Ascending aorta (tissue), 2 donors: Measurements from ENCODE around the gene RSRC1. TPM values are rescaled to one million over a fixed set of nuclear protein-coding genes. Genes with fewer than 3 reads are reported as not detected.

Experiments
- DNase-seq, 2 donors: peaks; one replicate each; pipeline ENCODE4 v3.0.0-alpha.2; 2019; ENCODE audit warnings: low spot score in 2 of 2
- H3K27ac ChIP-seq, 2 donors: fragments of 200-600 bp; sonication (generic); one replicate each; pipeline ENCODE4 v1.5.1; 2016 to 2017; ENCODE audit warnings: mild to moderate bottlenecking in 1 of 2
- H3K27me3 ChIP-seq: fragments of 200-600 bp; sonication (generic); one replicate; pipeline ENCODE4 v1.5.1; 2017
- H3K36me3 ChIP-seq, 2 donors: fragments of 200-600 bp; sonication (generic); one replicate each; pipeline ENCODE4 v1.5.1; 2016
- H3K4me1 ChIP-seq, 2 donors: fragments of 200-600 bp; sonication (generic); one replicate each; pipeline ENCODE4 v1.5.1; 2016 to 2017; ENCODE audit warnings: mild to moderate bottlenecking in 1 of 2
- H3K4me3 ChIP-seq, 2 donors: fragments of 200-600 bp; sonication (generic); one replicate each; pipeline ENCODE4 v1.5.1; 2016 to 2017; ENCODE audit warnings: mild to moderate bottlenecking in 1 of 2
- H3K9me3 ChIP-seq, 2 donors: fragments of 200-600 bp; sonication (generic); one replicate each; pipeline ENCODE4 v1.5.1; 2016
- intact Hi-C: fragments of 100-400 bp; cut with DNase I; formaldehyde crosslinking; loops from one replicate; pipeline ENCODE4 v1.15.1; 2023
- total RNA-seq: library from RNA; depleted of rRNA; stranded (reverse); fragments of >200 nt; gene quantifications from one replicate; pipeline ENCODE4 v1.1.0, GENCODE V29; 2016
- TF ChIP-seq, protein P1 (sequence below), 3 experiments: fragments of 200-600 bp in 2 of 3; fragments of 450-650 bp in 1 of 3; sonication (generic) in 2 of 3; IDR thresholded peaks; one replicate each; pipeline ENCODE4 v1.5.1; 2016 to 2019; ENCODE audit warnings: antibody characterized with exemption in 3 of 3, mild to moderate bottlenecking in 1 of 3, moderate library complexity in 1 of 3

The RSRC1 gene
- total RNA-seq, 1 donor from 2014 or later, result 28.0 TPM

DNA sequence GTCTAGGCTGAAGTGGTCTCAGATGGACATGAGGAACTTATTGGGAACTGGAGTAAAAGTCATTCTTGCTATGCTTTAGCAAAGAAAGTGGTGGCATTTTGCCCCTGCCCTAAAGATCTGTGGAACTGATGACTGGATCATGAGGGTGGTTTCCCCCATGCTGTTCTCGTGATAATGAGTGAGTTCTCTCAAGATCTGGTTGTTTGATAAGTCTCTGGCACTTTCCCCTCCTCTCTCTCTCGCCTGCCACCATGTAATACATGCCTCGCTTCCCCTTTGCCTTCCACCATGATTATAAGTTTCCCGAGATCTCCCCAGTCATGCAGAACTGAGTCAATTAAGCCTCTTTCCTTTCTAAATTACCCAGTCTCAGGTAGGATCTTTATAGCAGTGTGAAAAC, 449.6 kb downstream of the RSRC1 start:
- Histone ChIP-seq H3K4me3 (no peak overlapping the region), H3K4me1 (no peaks in the 10 kb centered on the region), H3K27me3 (no peaks in the 10 kb centered on the region), H3K9me3 (no peaks in the 10 kb centered on the region), H3K27ac (no peak overlapping the region), H3K36me3 (no peaks in the 10 kb centered on the region)
- TF ChIP-seq, protein P1, sequence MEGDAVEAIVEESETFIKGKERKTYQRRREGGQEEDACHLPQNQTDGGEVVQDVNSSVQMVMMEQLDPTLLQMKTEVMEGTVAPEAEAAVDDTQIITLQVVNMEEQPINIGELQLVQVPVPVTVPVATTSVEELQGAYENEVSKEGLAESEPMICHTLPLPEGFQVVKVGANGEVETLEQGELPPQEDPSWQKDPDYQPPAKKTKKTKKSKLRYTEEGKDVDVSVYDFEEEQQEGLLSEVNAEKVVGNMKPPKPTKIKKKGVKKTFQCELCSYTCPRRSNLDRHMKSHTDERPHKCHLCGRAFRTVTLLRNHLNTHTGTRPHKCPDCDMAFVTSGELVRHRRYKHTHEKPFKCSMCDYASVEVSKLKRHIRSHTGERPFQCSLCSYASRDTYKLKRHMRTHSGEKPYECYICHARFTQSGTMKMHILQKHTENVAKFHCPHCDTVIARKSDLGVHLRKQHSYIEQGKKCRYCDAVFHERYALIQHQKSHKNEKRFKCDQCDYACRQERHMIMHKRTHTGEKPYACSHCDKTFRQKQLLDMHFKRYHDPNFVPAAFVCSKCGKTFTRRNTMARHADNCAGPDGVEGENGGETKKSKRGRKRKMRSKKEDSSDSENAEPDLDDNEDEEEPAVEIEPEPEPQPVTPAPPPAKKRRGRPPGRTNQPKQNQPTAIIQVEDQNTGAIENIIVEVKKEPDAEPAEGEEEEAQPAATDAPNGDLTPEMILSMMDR (IDR thresholded peaks at IDR 0.05), result no peak
- intact Hi-C loops, result no loop called here
- no peak for DNase-seq

DNA sequence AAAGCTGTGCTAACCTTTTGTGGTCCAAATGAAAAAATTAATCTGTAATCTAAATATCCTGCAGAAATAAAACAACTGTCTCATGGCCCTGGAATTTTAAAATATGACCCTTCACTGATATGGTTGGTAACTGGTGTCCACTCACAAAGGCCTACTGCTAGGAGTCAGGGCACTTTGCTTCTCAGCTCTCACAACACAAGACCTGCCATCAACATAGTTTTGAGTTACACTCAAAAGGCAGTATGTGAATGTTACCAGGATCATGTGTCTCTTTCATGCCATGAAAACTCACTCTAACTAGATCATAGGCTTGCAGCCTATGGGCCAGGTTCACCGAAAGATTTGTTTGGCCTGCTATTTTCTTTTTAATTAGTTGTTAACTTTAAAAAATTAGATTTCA, 451.1 kb downstream of the RSRC1 start:
- H3K4me3 ChIP-seq, result no peak overlapping the region
- intact Hi-C loops, result no loop called here
- no peaks in the 10 kb centered on the region for H3K27me3 ChIP-seq
- H3K36me3 ChIP-seq, result no peaks in the 10 kb centered on the region
- DNase-seq, result no peak
- no peaks in the 10 kb centered on the region for H3K9me3 ChIP-seq
- H3K4me1 ChIP-seq, result no peaks in the 10 kb centered on the region
- TF ChIP-seq, protein P1 (IDR thresholded peaks at IDR 0.05), result no peak
- no peak overlapping the region for H3K27ac ChIP-seq

DNA sequence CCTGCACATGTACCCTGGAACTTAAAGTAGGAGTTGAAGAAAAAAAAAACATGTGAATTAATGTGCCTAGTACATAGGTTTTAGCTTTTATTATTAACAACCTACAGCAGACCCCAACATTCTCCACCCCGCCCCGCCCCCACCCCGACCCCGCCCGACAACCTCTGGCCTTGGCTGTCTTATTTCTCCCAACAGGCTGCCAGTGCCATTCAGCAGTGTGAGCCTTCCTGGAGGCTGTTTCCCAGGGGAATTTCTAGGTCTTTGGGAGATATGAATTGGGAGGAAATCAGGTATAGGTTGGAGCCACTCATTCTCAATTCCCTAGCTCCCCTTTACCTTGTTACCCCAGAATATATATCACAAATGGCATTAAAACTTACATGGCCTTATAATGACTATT, 452.8 kb downstream of the RSRC1 start:
- no peak overlapping the region for H3K4me3 ChIP-seq
- TF ChIP-seq, protein P1 (IDR thresholded peaks at IDR 0.05), result no peak
- H3K27ac ChIP-seq, result no peak overlapping the region
- no peaks in the 10 kb centered on the region for H3K36me3 ChIP-seq
- H3K9me3 ChIP-seq, result no peaks in the 10 kb centered on the region
- H3K27me3 ChIP-seq, result no peaks in the 10 kb centered on the region
- intact Hi-C loops, result no loop called here
- DNase-seq, result no peak
- H3K4me1 ChIP-seq, result no peaks in the 10 kb centered on the region

- Histone ChIP-seq H3K27ac (no peak overlapping the region), H3K36me3 (no peaks in the 10 kb centered on the region), H3K4me1 (no peaks in the 10 kb centered on the region), H3K27me3 (no peaks in the 10 kb centered on the region), H3K9me3 (no peaks in the 10 kb centered on the region), H3K4me3 (no peak overlapping the region)
- intact Hi-C loops, result no loop called here
- TF ChIP-seq, protein P1 (IDR thresholded peaks at IDR 0.05), result no peak
- no peak for DNase-seq
Measured at GRCh38 chr3:158563076-158563475, 453.2 kb downstream of the RSRC1 start.

- H3K4me3 ChIP-seq, result no peak overlapping the region
- DNase-seq, result no peak
- no peaks in the 10 kb centered on the region for H3K4me1 ChIP-seq
- no peaks in the 10 kb centered on the region for H3K36me3 ChIP-seq
- intact Hi-C loops, result no loop called here
- H3K9me3 ChIP-seq, result no peaks in the 10 kb centered on the region
- no peaks in the 10 kb centered on the region for H3K27me3 ChIP-seq
- TF ChIP-seq, protein P1 (IDR thresholded peaks at IDR 0.05), result no peak
- H3K27ac ChIP-seq, result no peak overlapping the region
Measured at GRCh38 chr3:158565076-158565475, 455.2 kb downstream of the RSRC1 start.

DNA sequence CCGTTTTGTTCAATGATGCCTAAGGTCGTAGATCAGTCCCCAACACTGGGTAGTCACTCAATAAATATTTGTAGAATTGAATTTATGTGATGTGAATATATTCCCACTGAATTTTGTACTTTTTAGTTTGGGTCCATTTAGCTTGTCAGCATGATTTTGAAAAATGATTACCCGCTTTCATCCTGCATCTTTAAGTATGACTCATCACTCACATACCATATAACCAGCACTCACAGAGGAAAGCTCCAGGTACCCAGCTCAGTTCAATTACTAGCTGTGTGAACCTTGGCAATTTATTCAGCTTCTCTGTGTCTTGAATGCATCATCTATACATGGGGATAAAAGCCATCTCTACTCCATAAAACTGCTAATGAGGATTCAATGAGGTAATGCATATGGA, 458.9 kb downstream of the RSRC1 start:
- H3K27ac ChIP-seq, result no peak overlapping the region
- intact Hi-C loops, result no loop called here
- H3K4me3 ChIP-seq, result no peak overlapping the region
- H3K4me1 ChIP-seq, result peaks cover 0 to 3% of the 10 kb centered on the region in 2 donors
- H3K27me3 ChIP-seq, result no peaks in the 10 kb centered on the region
- H3K9me3 ChIP-seq, result no peaks in the 10 kb centered on the region
- no peaks in the 10 kb centered on the region for H3K36me3 ChIP-seq
- TF ChIP-seq, protein P1 (IDR thresholded peaks at IDR 0.05), result no peak
- no peak for DNase-seq
